ENCODE measurements around the gene SLC25A46.
"Not testable (repeated sequence)": the region's sequence is repeated elsewhere in the genome, so short reads cannot be mapped to it uniquely, and the experiment has no call there.

Gene SLC25A46

DNA sequence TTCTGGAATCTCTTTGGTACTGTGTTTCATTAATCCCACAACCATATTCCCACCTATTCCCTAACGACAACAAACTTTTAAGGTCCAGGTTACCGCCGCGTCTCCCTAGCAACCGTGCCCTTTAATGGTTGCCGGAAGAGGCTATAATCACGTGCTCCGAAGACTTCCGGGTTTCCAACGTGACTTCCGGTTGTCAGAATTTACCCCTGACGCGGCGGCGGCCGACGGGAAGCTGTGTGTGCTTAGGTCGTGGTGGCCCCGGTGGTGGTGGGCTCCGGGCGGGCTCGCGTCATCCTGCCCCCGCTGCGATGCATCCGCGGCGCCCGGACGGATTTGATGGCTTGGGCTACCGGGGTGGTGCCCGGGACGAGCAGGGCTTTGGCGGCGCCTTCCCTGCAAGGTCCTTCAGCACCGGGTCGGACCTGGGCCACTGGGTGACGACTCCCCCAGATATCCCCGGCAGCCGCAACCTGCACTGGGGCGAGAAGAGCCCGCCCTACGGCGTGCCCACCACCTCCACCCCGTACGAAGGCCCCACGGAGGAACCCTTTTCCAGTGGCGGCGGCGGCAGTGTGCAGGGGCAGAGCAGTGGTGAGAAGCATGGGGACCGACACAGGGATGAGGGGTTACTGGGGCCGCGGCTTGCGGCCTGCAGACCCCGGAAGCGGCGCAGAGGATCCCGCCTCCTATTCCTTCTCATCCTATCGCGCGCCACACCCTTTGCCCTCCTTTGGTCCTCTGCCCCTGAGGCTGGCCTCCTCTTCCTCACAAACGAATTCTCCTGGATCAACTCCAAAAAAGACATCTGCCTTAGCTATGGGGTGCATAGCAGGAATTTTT is at the start of gene SLC25A46:
Gene SLC25A46, plus strand, starts transcription at position 196 of the 840 bp plus-strand sequence. Its CDS starts 113 bp downstream, at position 309.
- peak; percentile 79 for DNase-seq (ENCODE audit: low read depth)

GRCh38 chr5:110690587-110690986 is 48.2 kb upstream of the SLC25A46 start:
- not testable (repeated sequence) for DNase-seq (ENCODE audit: low read depth)

GRCh38 chr5:110692669-110693068 is 46.1 kb upstream of the SLC25A46 start:
- not testable (repeated sequence) for DNase-seq (ENCODE audit: low read depth)

GRCh38 chr5:110702300-110702699 is 36.5 kb upstream of the SLC25A46 start:
- DNase-seq (ENCODE audit: low read depth) = no peak

DNA sequence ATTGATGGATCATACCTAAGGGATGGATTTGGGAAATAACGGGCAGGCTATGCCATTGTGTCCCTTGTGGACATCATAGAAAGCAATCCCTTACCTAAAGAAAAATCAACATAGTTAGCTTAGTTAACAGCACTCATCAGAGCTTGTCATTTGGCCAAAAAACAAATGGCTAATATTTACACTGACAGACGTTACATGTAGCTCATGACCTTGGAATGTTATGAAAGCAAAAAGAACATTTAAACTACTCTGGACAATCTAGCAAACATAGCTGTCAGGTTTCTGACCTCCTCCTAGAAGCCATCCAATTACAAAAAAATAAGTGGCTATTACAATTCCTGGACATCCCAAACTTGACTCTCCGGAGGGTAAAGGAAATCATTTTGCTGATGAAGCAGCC is 36.1 kb upstream of the SLC25A46 start:
- no peak for DNase-seq (ENCODE audit: low read depth)

- DNase-seq (ENCODE audit: low read depth) = no peak
These were observed 35.3 kb upstream of the SLC25A46 start for GRCh38 chr5:110703481-110703880.

DNA sequence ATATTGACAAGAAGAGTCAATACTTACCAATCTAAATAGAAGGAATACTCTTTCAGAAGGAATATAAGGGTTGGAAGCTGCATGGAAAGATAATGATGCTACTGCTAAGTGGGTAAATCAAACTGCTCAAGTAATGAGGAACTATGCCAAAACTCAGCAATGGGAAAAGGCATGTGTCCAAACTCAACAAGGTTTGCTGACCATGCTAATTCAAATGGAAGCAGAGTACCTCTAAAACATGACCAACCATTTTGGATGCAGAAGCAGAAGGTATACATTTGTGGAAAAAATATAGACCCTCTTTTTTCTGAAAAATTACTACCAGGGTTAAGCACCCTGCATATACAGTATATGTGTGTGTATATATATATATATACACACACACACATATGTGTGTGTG is 33.5 kb upstream of the SLC25A46 start:
- DNase-seq (ENCODE audit: low read depth) = no peak

- DNase-seq (ENCODE audit: low read depth) = no peak
These were observed 31.5 kb upstream of the SLC25A46 start for GRCh38 chr5:110707260-110707844.

- DNase-seq (ENCODE audit: low read depth) = no peak
These were observed 22.3 kb upstream of the SLC25A46 start for GRCh38 chr5:110716247-110717245.

DNA sequence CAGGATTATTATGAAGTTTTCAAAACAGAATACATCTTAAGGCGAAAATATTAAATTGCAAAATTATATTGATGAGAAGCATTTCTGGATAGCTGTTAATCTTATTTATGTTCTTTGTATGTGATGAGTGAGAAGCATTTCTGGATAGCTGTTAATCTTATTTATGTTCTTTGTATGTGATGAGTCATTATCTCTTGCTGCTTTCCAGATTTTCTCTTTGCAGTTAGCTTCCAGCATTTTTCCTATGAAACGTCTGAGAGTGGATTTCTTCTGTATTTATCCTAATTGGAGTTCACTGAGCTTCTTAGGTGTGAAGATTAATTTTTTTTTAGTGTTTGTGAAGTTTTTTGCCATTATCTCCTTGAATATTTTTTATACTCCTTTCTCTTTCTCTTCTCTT is 20.5 kb upstream of the SLC25A46 start:
- no peak for DNase-seq (ENCODE audit: low read depth)

DNA sequence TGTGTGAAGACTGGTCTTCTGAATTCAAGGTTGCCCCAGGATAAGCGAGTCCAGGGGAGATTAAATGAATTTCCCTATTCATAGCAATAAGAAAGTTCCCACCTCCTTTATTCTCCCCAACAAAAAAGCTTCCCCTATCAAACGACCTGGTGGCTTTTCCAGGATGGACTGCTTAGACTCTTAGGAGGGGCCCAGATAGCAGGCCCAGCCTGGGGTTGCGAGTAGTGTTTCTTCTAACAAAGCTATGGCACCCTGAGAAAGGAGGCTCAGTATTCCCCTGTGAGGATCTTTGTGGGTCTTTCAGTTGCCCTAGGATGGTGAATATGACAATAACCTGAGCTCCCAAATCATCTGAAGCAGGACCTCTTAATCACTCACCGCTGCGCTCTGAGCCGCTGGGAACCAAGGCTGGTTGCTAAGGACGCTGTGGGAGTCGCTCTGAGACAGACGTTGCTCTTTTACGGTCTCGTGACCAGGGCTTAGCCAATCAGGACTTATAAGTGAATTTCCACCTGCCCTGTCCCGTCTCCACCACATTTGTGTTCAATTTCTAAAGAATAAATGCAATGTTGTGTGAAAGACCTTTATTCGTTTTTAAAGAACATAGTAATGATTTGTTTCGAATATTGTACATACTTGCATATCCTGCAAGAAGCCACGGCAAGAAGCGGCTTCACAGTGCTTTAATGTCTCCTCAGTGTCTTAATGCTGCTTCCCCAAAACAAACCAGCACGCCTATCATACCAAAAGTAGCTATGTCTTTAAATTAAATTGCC is 12.4 kb upstream of the SLC25A46 start, which contains the start of gene TMEM232:
Gene TMEM232, minus strand, starts transcription at position 423 of the 776 bp plus-strand sequence. CDS start 59,319 bp downstream, outside the sequence.
- peak; percentile 53 for DNase-seq (ENCODE audit: low read depth)

DNA sequence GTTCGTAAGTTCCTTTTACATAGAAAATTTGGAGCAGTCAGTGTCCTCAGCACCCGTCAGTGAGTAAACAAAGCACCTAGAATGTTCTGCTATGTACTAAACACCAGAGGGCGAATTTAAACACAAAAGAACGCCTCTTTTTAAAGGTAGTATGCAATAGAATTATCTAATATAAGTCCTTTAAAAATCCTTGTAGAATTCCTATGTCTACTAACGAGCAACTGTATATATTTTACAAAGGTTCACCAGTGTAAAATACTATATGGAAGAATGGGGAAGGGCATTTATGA is 11.8 kb upstream of the SLC25A46 start:
- DNase-seq (ENCODE audit: low read depth) = no peak

- not testable (repeated sequence) for DNase-seq (ENCODE audit: low read depth)
These were observed 7.3 kb upstream of the SLC25A46 start for GRCh38 chr5:110731499-110731898.

DNA sequence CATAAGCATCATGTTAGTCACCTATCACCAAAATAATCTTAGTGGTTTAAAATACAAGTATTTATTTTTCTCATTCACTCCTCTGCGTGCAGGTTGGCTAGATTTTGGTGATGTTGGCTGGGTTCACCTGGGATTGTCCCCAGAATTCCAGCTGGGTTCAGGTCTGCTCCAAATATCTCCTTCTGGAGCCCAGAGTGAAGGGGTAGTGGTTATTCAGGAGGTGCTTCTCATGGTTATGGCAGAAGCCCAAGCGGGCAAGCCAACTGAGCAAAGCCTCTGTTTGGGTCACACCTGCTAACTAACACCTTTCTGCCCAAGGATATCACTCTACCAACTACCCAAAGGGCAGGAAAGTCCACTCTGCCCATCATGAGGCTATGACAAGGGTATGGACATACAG is 4.7 kb upstream of the SLC25A46 start:
- DNase-seq (ENCODE audit: low read depth) = no peak

GRCh38 chr5:110735556-110735955 is 3.3 kb upstream of the SLC25A46 start:
- no peak for DNase-seq (ENCODE audit: low read depth)

- DNase-seq (ENCODE audit: low read depth) = no peak
These were observed 2.1 kb upstream of the SLC25A46 start for GRCh38 chr5:110736753-110737152.

- DNase-seq (ENCODE audit: low read depth) = no peak
These were observed 350 bp upstream of the SLC25A46 start for GRCh38 chr5:110738503-110738811.

- no peak for DNase-seq (ENCODE audit: low read depth)
These were observed 13.3 kb downstream of the SLC25A46 start for GRCh38 chr5:110751902-110752762.

GRCh38 chr5:110752953-110753352 is 14.1 kb downstream of the SLC25A46 start:
- DNase-seq (ENCODE audit: low read depth) = no peak

- no peak for DNase-seq (ENCODE audit: low read depth)
These were observed 14.8 kb downstream of the SLC25A46 start for GRCh38 chr5:110753600-110753999.

DNA sequence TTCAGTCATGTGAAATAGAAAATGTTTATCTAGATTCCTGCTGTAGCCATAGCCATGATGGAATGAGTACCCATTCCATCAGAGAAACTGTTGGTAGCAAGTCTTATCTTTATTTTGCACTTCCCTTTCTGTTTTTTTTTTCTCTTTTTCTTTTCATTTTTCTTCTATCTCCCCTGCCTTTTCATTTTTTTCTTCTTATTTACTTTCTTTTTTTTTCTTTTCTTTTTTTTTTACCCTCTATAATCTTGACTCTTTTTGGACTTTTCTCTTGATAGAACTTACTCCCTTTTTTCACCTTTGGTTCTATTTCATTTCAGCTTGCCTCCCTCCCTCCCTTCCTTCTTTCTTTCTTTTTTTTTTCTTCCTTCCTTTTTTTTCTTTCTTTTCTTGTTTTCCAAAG is 15.4 kb downstream of the SLC25A46 start:
- DNase-seq (ENCODE audit: low read depth) = no peak

Data from T-helper 22 cell (primary cell).